GM18907 (cell line): ENCODE measurements around the gene KRT3.

ENCODE experiments used
- ATAC-seq: cut with Tn5 transposase; IDR thresholded peaks from one replicate; pipeline ENCODE4 v1.9.1; 2021; ENCODE audit warnings: mild to moderate bottlenecking, moderate library complexity; ENCODE audit not compliant: unreplicated experiment

KRT3 gene

DNA sequence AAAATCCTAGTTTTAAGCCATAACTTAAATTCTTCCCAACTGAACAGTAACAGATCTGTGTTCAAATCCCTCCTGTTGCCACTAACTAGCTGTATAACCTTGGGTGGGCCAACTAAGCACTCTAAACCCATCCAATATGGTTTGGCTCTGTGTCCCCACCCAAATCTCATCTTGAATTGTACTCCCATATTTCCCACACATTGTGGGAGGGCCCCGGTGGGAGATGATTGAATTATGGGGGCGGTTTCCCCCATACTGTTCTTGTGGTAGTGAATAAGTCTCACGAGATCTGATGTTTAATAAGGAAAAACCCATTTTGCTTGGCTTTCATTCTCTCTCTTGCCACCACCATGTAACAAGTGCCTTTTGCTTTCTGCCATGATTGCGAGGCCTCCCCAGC is 19.2 kb upstream of the KRT3 start:
- ATAC-seq: no peak

- no peak for ATAC-seq
These were observed 18.8 kb upstream of the KRT3 start for GRCh38 chr12:52814710-52815155.

- no peak for ATAC-seq
These were observed 18.2 kb upstream of the KRT3 start, which contains the start of gene KRT4 for GRCh38 chr12:52813885-52814709. TSS of gene KRT4 (minus strand) at chr12:52814116. CDS start at chr12:52814058, 58 bp downstream.

GRCh38 chr12:52813203-52813819 is 17.4 kb upstream of the KRT3 start:
- ATAC-seq: no peak

DNA sequence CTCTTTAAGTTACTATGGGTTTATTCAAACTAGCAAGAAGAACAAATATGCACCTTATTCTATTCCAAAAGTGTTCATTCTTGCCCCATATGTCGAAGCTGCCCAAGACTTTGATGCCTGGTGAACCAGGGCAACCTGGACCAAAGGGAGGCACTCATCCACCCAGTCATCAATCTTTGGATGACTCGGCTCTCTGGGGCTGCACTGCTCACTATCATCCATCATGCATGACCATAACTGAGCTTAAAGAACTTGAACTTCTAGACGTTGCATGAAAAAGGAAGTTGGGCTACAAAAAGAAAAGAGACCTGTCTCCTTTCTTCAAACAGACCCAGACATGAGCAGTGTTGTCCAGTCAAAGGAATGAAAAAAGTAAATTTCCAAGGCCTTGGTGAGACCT is 16.8 kb upstream of the KRT3 start:
- ATAC-seq: no peak

GRCh38 chr12:52812073-52812400 is 16.1 kb upstream of the KRT3 start:
- no peak for ATAC-seq

DNA sequence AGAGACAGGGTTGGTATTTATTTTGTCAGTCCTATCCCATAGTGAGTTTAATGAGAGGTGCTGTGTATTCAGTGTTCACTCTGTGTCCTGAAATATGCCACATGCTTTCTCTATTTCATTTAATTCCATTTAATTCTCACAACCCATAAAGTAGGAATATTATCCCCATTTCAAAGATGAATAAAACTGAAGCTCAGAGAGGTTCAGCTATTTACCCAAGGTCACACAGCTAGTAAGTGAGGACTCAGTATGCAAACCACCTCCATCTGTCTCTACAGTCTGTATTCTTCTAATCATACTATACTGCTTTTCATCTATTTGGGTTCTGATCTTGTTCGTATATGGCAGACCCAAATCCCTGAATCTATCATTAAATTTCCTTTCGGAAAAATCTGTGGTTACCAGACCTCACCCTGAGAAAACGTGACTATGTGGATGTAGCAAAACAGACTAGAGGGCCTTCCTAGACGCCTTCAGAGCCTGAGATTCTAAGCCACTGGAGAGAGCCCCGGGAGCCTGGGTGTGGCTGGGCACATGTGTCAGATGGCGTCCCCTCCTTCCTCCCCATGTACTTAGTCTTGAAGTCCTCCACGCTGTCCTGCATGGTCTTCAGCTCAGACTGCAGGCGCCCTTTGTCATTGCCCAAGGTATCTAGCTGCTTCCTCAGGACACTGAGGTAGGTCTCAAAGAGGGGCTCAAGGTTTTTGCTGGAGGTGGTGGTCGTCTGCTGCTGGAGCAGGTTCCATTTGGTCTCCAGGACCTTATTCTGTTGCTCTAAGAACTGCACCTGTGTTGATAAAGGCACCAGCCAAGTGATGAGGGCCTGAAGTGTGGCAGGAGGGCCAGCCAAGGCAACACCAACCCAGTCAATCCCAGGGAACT is 15.5 kb upstream of the KRT3 start:
- ATAC-seq: no peak

DNA sequence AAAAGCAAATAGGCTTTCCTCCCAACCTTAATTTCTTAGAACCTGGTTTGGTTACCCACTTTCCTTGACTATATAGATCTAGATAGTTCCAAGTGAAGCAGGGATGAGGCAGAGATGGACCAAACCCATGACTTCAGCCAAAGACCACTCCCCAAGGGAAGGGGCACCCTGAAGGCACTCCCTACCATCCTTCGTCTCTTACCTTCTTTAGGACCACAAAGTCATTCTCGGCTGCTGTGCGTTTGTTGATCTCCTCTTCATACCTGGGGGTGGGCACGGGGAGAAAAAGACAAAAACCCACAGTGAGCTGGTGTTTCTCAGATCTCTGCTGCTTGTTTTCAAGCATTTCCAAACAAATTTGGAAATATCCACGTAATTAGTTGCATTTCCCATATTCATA is 14.6 kb upstream of the KRT3 start:
- no peak for ATAC-seq

DNA sequence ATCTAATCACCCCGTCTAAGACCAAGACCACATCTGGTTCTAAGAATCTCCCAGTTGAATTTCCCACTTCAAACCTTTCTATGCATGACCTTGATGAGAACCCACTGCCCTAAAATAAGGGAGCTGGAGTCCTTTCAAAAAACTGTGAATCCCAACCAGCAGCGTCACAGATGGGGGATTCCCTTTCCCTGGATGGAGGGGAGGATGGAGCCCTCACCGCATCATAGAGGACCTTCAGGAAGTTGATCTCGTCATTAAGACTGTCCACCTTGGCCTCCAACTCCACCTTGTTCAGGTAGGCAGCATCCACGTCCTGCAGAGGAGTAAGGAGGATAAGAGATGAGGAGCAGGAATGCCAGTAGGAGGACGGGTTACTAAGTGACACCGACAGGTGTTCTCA is 13.2 kb upstream of the KRT3 start:
- no peak for ATAC-seq

DNA sequence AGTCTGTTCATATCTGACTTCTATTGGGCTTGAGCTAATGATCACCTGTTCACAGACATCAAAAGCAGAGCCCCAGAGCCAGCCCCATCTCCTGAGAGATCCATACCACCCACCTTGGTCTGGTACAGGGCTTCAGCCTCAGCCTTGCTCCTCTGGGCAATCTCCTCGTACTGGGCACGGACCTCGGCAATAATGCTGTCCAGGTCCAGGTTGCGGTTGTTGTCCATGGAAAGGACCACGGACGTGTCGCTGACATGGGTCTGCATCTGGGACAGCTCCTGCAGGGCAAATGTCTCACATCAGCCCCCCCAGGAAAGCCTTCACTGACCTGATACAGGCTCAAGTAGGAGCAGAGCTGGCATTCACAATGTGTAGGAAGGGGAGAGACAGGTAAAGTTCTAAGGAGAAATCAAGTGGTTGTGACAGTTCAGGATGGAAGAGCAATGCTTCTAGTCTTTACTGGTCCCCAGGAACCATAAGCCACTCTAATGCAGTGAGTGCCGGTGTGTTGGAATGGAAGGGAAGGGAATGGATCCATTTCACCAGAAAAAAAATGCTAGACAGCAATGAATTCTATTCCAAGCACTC is 12.8 kb upstream of the KRT3 start:
- no peak for ATAC-seq

DNA sequence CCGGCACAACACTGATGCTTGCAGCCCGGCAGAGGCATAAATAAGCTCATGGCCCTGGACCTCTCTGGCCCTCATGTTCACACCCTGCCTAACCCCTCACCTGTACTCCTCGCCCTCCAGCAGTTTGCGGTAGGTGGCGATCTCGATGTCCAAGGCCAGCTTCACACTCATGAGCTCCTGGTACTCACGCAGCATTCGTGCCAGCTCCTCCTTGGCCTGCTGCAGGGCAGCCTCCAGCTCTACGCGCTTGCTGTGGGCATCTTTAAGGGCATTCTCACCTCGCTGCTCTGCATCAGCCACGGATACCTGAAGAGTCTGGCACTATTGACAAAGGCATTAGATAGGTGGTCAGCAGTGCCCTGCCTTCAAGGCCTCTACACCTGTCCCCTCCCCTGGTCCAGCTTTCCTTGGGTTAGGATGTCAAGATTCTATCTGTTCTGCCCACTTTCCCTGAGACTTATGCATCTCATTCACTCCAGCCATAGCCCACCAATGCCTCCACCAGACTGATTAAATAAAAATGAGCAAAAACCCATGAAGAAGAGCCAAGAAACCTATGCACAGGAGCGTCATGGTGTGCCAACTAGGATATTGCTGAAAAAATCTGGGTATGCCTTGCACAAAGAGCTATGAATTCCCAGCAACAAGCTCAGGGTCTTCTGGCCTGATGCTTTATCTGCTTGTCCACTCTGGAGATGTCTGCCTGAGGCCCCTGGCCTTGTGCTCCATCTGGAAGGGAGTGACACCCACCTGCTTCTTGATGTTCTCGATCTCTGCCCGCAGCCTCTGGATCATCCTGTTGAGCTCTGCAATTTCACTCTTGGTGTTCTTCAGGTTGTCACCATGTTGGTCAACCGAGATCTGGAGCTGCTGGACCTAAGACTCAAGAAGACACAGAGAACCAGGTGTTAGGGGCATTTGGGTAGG is 11.9 kb upstream of the KRT3 start:
- no peak for ATAC-seq

- ATAC-seq: no peak
These were observed 11.1 kb upstream of the KRT3 start for GRCh38 chr12:52806821-52807543.

GRCh38 chr12:52806169-52806811 is 10.4 kb upstream of the KRT3 start:
- no peak for ATAC-seq

DNA sequence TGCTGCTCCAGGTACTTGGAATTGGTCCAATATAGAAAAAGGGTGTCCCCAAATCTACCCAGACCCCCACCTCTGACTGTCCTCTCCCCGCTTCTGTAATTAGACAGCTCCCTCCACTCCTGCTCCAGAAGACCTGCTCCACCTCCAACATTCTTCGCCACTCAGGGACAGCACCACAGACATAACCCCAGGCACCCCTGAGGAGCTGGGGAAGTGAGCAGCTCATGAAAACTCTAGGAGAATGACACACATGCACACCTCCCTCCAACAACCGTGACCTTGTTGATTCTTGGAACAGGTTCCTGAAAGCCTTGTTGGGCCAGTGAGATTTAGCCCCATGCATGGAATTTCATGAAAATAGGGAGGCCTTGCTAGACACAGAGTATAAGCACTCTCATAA is 9.8 kb upstream of the KRT3 start:
- no peak for ATAC-seq

- ATAC-seq: no peak
These were observed 9.1 kb upstream of the KRT3 start for GRCh38 chr12:52805000-52805399.

GRCh38 chr12:52802442-52802841 is 6.5 kb upstream of the KRT3 start:
- ATAC-seq: no peak

- ATAC-seq: no peak
These were observed 5.9 kb upstream of the KRT3 start for GRCh38 chr12:52801773-52802172.

- no peak for ATAC-seq
These were observed 4.5 kb upstream of the KRT3 start for GRCh38 chr12:52800259-52800917.
